Measurements from ENCODE around the gene C1orf146.

Gene C1orf146

GRCh38 chr1:92217721-92218120 lies at the start of gene C1orf146:
Gene C1orf146 (plus strand): TSS chr1:92217915. CDS start chr1:92231421, 13,506 bp downstream.
- H3K4me3 ChIP-seq (ENCODE audit: control insufficient read depth, low read depth, low read length), result no peak within 1 kb of the TSS
- TF ChIP-seq CTCF (IDR thresholded peaks at IDR 0.05; ENCODE audit: control insufficient read depth, insufficient read depth, low read depth, low read length, missing control alignments), result no peak
- DNase-seq (ENCODE audit: low read depth), result no peak

- DNase-seq (ENCODE audit: low read depth), result no peak
- no peak overlapping the region for H3K4me3 ChIP-seq (ENCODE audit: control insufficient read depth, low read depth, low read length)
- no peak for TF ChIP-seq CTCF (IDR thresholded peaks at IDR 0.05; ENCODE audit: control insufficient read depth, insufficient read depth, low read depth, low read length, missing control alignments)
Observed at GRCh38 chr1:92168657-92169056, 49.1 kb upstream of the C1orf146 start.

- TF ChIP-seq CTCF (IDR thresholded peaks at IDR 0.05; ENCODE audit: control insufficient read depth, insufficient read depth, low read depth, low read length, missing control alignments), result no peak
Observed at GRCh38 chr1:92169214-92170005, 48.3 kb upstream of the C1orf146 start.

GRCh38 chr1:92184632-92185031 lies 33.1 kb upstream of the C1orf146 start:
- DNase-seq (ENCODE audit: low read depth), result peak; percentile 39
- no peak overlapping the region for H3K4me3 ChIP-seq (ENCODE audit: control insufficient read depth, low read depth, low read length)
- TF ChIP-seq CTCF (IDR thresholded peaks at IDR 0.05; ENCODE audit: control insufficient read depth, insufficient read depth, low read depth, low read length, missing control alignments), result no peak

More at GRCh38 chr1:92169214-92170005, 48.3 kb upstream of the C1orf146 start:
- no peak overlapping the region for H3K4me3 ChIP-seq (ENCODE audit: control insufficient read depth, low read depth, low read length)
- DNase-seq (ENCODE audit: low read depth), result no peak

- no peak for TF ChIP-seq CTCF (IDR thresholded peaks at IDR 0.05; ENCODE audit: control insufficient read depth, insufficient read depth, low read depth, low read length, missing control alignments)
- DNase-seq (ENCODE audit: low read depth), result peak; percentile 13
Observed at GRCh38 chr1:92186081-92186480, 31.6 kb upstream of the C1orf146 start.

GRCh38 chr1:92188436-92189255 lies 29.1 kb upstream of the C1orf146 start:
- no peak overlapping the region for H3K4me3 ChIP-seq (ENCODE audit: control insufficient read depth, low read depth, low read length)
- DNase-seq (ENCODE audit: low read depth), result no peak
- TF ChIP-seq CTCF (IDR thresholded peaks at IDR 0.05; ENCODE audit: control insufficient read depth, insufficient read depth, low read depth, low read length, missing control alignments), result no peak

More at GRCh38 chr1:92186081-92186480, 31.6 kb upstream of the C1orf146 start:
- no peak overlapping the region for H3K4me3 ChIP-seq (ENCODE audit: control insufficient read depth, low read depth, low read length)

All from AG09309 (cell line).